Islet of Langerhans (tissue), 1 donor: ENCODE data around the gene CORO2B.

Source experiments
- FAIRE-seq: peaks from one replicate; lab custom pipeline; 2011; peaks lifted over from hg19 to GRCh38; lab: Jason Lieb, UNC

CORO2B gene

DNA sequence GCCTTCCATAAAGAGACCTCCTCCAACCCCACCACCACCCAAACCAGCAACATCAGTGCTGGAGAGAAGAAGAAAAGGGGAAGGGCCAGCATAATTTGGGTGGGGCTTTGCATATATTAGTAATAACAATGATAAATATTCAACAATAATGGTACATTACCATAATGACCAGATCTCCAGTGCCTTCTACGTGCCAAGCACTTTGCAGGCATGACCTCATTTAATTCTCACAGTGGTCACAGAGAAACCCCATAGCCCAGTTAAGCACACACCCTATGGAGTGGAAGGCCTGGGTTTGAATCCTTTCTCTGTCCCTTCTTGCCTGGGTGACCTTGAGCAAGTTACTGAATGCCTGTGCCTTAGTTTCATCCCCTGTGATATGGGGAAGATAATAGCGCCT is 49.2 kb downstream of the CORO2B start:
- FAIRE-seq, result no peak

DNA sequence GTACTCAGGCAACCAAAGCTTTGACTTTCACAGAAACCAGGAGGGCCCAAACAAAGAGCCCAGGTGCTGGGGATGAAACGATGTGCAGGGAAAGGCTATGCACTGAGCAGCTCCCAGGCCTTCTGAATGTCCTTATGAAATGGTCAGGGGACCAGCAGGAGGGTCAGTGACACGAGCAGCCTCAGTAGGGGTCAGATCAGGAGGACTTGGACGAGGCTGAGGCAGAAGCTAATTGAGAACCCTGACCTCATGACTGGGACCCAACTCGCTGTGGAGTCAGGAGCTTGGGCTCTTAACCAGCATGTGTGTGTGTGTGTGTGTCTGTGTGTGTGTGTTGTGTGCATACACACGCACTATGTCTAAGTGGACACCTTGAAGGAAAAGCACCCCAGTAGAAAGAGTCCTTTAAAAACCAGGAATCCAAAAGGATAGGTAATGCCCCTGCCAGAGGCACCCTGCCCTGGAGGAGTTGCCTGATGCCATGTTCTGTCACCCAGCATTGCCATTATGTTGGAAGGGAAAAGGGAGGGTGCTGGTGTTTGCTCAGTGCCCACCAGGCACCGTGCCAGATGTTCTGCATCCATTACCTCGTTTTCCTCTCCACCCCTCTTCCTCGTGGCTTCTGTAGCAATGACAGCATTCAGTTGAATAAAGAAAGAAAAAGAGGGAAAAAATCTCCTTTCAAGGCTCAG is 50.9 kb downstream of the CORO2B start:
- FAIRE-seq, result no peak

DNA sequence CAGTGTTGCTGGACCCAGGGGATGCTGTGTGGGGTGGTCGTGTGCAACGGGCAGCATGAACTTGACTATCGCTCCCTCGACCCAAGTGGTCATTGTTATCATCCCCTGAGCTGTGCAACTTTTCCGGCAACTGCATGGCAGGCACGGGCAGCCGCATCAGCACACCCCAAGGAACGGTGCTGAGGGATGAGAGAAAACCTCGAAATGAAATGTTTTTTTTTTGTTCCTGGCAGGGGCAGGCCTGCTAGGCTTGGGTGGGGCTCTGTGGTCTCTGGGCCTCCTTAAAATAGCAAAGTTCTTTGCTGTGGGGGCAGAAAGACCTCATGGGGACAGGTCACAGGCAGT is 51.4 kb downstream of the CORO2B start:
- FAIRE-seq, result no peak

DNA sequence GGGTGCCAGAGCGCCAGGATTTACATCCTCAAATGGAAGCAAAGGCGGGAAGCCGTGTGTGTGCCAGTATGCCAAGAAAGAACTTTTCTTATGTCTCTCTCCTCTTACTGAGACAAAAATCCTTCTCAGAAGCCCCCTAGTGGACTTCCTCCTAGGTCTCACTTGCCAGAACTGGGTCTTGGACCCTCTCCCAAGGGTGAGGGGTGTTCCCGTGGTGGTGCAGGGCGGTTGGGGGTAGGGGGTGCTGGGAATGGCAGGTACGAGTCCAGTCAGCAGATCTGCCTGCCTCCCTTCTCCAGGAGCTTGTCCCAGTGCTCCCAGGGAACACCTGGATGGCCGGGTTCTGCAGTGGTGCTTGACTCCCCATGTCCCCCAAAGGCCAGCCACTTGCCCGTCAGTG is 52.0 kb downstream of the CORO2B start:
- FAIRE-seq, result no peak

DNA sequence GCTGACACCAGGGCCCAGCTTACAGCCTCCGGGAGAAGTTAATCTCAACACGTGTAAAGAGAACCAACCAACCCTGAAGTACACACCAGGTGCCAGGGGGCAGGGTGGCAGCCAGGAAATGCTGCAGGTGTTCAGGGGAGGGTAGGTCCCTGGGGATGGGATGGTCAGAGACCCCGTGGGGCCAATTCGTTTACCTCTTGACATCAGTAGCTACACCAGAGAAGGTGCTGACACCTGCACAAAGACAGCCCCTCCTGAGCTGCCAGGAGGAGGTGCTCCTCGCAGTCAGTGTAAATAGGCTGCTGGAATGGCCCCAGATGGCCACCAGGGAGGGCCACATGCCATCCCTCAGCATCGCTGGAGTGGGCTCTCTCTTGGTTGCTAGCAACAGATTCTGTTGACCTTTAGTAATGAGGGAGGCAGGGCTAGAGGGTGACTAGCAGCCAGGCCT is 52.8 kb downstream of the CORO2B start:
- FAIRE-seq, result peak; percentile 58

DNA sequence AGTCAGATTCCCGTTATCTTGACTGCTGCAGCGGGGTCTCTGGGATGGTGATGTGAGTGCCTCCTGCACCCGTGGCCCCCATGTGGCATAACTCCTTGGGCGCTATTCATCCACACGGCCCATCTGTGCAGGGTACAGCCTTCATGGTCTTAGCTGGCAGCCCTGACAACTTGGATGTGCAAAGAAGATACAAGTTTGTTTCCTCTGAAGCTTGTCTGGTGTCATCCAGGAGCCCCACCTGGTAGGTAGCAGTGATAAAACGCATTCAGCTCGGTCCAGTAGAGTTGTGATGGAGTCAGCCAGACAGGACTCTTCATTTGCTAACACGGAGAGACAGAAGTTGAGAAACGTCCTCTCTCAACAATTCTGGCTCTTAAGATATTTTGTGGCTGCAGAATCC is 53.3 kb downstream of the CORO2B start:
- no peak for FAIRE-seq

DNA sequence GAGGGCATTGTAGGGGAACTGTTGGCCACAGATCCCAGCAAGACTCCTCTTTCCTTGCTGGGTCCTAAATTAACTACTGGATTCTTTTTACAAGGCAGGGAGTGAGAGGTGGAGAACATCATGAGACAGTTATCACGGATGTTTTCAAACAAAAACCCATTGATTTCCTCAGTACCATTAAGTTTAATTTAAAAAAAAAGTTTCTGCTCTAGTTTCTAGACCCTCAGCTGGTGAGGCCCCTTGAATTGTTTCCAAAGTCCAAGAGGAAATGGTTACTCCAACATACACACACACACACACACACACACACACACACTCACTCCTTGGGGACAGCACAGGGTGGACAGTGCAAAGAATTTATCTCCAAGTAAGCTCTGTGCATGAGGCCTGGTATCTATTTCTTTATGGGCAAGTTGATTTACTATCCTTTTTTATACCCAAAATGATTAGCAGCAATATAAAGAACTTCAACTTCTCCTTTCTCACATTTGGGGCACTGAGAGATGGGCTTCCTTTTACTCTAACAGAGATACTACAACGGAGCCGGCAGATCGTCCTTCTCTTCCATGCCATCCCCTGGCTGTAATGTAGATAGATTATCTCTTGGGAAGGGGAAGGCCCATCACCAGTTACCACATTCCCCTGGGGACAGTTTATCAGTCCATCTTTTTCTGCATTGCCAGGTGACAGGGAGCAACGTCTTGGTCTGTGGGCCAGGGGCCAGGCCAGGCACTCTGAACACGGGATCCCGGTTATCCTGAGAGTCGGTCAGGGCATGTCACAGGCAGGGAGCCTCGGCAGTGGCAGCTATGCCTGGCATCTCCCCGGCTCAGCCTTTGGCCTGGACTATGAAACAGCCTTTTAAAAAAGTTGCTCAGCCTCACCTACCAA is 54.7 kb downstream of the CORO2B start:
- no peak for FAIRE-seq

DNA sequence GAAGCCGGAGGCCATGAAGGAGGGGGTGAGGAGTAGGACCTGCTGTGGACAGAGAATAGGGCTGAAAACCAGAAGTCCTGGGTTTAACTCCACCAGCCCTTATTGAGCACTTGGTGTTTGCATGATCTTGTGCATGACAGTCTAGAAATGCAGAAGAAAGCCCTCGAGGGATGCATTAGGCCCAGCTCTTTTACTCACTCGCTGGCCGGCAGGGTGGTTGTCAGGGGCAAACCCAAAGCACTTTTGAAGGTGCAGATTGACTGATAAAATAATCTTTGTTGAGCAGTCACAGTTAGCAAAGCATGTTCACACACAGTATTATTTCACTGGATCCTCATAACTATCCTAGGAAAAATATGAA is 55.3 kb downstream of the CORO2B start:
- FAIRE-seq, result no peak

DNA sequence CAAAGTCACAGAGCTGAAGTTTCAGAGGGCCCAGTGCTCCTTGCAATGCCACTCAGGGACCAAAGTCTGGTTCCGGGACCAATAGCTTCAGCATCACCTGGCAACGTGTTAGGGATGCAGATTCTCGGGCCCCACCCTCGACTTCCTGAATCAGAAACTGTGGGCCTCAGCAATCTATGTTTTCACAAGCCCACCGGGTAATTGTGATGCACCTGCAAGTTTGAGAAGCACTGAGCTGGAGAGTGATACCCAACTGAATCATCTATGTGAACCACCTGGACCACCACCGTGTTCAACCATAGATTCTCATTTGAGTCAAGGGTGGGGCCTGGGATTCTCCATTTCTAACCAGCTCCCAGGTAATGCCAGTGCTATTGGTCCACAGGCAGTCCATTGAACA is 55.7 kb downstream of the CORO2B start:
- no peak for FAIRE-seq

DNA sequence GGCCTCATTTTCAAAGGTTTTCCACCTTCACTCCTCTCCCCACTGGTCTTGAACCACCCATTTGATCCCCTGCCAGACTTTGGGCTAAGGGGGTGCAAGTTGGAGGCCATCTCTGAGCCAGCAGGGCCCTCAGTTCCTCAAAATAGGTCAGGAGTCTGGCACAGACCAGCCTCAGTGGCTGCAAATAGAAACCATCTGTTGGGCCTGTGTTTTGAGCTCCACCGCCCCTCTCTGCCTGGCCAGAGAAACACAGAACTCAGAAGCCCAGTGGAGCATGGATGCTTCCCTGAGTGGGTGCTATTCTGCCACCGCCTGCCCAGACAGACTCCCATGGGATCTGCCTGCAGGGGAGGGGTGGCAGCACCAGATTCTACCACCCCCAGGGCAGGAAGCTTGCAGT is 56.3 kb downstream of the CORO2B start:
- no peak for FAIRE-seq

DNA sequence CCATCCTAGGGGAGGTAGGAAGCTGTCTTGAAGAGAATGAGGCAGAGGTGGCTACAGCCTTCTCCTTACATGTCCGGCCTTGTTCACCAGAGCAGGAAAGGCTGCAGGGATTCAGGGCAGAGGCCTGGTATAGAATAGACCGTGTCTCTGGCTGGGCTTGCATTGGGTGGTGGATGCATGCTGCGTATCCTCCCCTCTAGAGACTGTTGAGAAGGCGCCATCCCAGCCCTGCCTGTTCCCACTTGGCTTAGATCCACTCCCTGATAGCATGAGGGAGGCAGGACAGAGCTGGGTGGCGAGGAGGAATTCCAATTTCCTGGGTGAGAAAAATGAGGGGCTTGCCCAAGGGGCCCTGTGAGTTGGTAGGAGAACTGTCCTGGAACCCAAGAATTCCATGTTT is 57.5 kb downstream of the CORO2B start:
- no peak for FAIRE-seq

DNA sequence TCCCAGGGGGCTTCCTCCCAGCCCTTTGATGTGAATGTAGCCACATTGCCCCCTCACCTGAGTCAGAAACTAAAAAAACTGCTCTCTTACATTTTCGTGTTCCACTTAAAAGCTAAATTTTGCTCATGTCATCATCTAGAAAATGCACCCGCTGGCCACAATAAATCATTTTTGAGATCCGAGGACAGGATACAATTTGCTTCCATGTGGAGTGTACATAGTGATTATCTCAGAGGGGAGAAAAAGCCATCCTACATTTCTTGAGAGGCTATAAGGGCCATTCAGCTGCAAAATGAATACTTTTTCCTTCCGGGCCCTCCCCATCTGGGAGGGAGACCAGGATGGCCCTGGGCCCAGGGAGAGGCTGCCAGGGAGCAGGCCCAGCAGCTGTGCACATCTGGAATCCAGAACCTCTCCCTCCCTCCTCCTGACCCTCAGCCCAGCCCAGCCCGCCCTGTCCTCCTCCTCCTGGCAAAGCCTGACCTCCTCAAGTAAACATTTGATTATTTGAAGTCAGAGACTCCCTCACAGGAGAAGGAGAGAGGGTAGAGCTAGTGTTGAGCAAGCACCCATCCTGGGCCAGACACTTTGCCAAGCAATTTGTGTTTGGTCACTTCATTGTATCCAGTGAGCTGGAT is 59.1 kb downstream of the CORO2B start:
- FAIRE-seq, result no peak

DNA sequence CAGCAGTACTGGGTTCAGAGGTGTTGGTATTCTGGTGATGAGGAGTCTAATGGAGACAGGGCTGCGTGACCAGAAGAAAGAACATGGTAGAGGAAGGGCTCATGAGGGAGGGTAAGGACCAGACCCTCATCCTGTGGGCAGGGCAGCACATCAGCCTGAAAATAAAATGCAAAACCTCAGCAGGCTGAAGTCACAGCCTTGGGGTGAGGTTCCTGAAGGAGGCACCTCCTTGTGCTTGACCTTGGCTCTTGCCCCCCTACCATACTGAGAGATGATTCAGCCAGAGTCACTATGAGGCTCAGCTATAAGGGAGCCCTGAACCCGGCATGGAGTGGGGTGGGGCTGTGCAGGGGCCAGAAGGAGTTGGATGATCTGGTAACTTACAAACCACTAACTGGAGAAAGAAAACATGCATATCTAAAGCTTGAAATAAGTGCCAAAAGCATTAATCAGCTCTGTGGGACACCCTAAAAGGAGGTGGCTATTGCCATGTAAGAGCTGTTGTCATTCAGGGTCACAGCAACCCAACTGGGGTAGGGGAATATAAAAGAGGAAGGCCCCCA is 60.2 kb downstream of the CORO2B start:
- no peak for FAIRE-seq

DNA sequence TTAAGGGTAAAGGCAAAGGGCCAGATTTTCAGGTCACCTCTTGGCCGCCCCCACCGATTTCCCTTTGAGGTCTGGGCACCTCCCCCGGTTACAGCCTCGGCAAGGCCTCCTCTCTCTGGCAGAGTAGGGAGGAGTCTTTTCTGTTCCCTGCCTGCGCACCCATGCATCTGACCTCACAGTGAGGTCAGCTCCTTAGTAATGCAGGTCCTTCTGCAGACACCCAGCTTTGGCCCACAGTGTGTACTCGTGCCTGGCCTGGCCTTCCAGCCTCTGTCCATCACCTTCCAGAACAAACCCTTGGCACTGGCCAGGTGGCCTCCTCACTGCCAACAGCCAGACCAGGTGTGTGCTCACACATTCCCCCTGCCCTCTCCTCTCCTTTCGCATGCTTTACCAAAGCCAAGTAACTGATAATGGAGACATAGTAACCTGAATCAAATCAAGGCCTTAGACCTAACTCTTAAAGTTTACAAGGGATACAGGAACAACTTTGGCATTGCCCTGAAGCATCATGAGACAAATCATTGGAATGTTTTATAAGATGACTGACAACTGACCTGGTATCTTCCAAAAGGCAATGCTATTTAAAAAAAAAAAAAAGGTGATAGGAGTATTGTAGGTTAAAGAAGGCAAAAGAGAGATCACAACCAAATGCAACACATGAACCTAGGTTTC is 61.3 kb downstream of the CORO2B start:
- no peak for FAIRE-seq

DNA sequence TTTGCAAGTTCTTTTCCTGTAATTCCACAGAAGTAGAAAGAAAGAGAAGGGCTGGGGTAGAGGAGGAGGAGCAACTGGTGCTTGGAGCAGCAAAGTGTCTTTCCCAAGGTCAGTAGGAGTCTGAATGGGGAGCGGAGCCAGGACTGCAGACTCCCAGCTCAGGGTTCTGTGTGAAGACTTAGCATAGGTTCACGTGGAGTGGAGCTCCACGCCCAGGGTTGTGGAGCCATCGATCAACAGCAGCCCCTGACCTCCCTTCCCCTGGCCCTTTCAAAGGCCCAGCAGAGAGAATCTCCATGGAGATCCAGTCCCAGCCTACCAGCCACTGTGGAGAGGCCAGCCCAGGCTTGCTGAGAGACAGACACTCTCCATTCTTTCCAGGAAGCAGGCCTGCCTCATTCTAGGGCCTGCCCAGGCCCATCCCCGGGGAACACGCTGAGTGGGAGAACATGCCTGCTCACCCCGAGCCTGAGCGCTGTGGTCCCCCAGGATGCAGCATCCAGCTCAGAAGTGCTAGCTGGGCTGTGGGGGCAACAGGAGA is 62.1 kb downstream of the CORO2B start:
- no peak for FAIRE-seq

DNA sequence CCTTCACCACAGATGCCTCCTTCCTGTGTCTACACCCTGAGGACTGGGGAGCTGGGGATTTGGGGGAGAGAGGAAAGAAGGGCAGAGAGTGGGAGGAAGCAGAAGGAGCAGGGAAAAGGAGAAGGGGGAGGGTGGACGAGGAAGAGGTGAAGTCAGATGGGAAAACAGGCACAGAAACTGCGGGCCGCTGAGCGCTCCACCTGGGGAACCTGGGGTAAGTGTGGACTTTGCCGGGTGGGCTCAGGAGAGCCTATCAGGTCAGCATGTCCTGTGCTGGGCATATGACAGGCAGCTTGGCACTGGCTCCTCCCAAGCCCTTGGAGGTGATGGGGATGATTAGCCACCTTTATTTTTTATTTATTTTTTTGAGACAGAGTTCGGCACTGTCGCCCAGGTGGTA is 62.6 kb downstream of the CORO2B start:
- FAIRE-seq, result no peak

DNA sequence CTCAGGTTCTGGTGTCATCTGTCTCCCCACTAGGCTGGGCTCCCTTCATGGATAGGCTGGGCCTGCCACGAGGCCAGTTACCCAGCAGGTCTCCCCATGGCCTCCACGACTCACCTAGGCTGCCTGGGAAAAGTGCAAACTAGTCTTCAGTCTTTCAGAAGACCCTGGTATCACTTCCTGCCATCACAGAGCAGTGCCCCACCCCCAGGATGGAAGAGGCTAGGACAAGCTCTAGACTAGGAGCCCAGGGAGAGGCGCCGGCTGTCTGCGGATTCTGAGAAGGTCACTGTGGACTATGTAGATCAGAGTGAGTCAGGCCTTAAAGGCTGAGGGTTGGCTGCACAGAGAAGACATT is 63.7 kb downstream of the CORO2B start:
- no peak for FAIRE-seq

DNA sequence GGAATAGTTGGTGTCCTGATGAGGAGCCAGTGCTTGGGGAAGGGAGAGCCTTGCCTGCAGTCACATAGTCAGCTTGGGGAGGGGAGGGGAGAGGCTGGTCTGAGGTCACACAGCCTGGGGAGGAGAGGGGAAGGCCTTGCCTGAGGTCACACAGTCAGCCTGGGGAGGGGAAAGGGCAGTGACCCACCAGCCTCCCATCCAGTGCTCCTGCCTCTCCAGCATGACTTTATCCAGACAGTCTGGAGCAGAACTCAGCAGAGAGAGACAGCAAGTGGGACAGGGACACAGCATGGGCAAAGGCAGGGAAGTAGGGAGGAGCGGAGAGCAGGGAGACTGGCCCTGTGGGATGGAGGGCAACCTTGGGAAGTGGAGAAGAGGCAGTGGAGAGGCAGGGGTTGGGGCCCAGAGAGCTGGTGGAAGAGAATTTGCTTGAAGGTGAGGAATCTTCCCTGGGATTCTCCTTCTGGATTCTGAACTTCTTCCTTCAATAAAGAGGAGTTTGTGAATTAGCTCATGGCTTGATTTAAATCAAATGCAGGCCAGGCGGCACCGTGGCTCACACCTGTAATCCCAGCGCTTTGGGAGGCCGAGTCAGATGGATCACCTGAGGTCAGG is 64.5 kb downstream of the CORO2B start:
- FAIRE-seq, result no peak

DNA sequence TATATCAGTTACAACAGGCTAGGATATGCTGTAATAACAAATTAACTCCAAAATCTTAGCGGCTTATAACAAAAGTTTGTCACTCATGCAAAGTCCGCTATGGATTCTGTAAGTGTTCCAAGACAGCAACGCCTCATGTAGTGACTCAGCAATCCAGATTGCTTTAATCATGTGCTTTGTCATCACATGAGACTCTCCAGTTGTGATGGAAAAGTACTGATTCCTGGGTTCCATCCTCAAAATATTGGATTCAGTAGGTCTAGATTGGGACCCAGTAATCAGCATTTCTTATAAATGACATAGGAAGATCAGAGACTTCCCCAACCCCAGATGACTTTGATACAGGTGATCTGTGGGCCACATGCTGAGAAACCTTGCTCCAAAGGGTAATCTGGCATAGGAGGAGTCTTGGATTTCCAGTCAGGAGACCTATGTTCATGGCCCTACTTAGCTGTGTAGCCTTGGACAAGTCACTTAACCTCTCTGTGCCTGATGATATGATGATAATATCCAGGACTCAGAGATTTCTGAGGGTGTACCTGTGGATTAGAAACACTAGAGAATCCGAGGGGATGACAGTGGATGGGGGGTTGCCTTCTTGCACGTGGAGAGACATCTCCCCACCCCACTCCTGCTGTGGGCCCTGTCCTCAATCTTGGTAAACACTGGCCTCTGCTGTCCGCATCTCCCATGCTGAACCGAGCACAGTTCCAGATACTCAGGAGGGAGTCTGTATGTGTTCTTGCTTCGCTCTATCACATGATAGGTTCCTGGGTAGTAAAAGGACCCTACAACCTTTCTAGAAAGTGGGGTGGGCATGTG is 65.5 kb downstream of the CORO2B start:
- no peak for FAIRE-seq

DNA sequence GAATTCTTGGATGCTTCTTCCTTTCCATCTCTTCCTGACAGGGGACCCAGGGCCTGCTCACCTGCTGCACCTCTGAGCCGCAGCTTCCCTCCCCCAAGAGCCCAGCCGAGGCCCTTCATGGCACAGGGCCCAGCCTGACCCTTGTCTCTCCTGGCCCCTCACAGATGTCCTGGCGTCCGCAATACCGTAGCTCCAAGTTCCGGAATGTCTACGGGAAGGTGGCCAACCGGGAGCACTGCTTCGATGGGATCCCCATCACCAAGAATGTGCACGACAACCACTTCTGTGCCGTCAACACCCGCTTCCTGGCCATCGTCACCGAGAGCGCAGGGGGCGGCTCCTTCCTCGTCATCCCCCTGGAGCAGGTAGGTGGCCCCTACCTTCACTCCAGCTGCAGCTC is 66.2 kb downstream of the CORO2B start:
- no peak for FAIRE-seq

DNA sequence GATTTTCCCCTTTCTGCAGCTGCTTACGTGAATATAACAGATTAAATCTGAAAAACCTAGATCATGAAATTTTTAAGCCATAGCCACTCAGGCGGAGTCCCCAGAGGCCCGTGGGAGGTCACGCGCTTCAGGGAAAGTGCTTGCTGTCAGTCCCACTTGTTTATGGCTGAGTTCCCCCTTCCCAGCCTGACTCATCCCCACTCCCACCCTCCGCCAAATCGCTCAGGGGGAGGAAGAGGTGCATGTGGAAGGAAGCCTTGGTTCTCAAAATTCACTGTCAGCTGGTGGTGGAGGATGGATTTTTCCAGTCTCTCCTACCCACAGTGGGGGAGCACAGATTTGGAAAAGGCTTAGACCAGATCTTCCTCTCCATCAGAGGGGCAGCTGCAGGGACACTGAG is 67.4 kb downstream of the CORO2B start:
- no peak for FAIRE-seq
